Right kidney (tissue), 9 donors: ENCODE data around the gene TM2D1.
"Not testable (repeated sequence)": the region's sequence is repeated elsewhere in the genome, so short reads cannot be mapped to it uniquely, and the experiment has no call there.

Source experiments
- DNase-seq: peaks from one replicate; pipeline ENCODE4 v3.0.0-alpha.2; 2016
- long read RNA-seq, 8 donors: transcript quantifications; one replicate each; lab custom pipeline, GENCODE V29; 2026

Gene TM2D1
- long read RNA-seq, donor 1, transcript TM2D1-212 (7 exons, 969 nt) = major isoform, 24 of 29 reads
- long read RNA-seq, donor 1, partial matches to known transcripts = 0 of 29 reads
- long read RNA-seq, donor 1, other reads (novel, unspliced or antisense) = 0 of 29 reads
- long read RNA-seq, donor 2, transcript TM2D1-212 (7 exons, 969 nt) = major isoform, 11 of 18 reads
- long read RNA-seq, donor 2, partial matches to known transcripts = 0 of 18 reads
- long read RNA-seq, donor 2, other reads (novel, unspliced or antisense) = 5 of 18 reads
- long read RNA-seq, donor 3, transcript TM2D1-212 (7 exons, 969 nt) = major isoform, 6 of 8 reads
- long read RNA-seq, donor 3, partial matches to known transcripts = 0 of 8 reads
- long read RNA-seq, donor 3, other reads (novel, unspliced or antisense) = 0 of 8 reads
- long read RNA-seq, donor 4, transcript TM2D1-212 (7 exons, 969 nt) = major isoform, 13 of 25 reads
- long read RNA-seq, donor 4, partial matches to known transcripts = 9 of 25 reads
- long read RNA-seq, donor 4, other reads (novel, unspliced or antisense) = 0 of 25 reads
- long read RNA-seq, donor 5, transcript TM2D1-212 (7 exons, 969 nt) = major isoform, 23 of 25 reads
- long read RNA-seq, donor 5, partial matches to known transcripts = 0 of 25 reads
- long read RNA-seq, donor 5, other reads (novel, unspliced or antisense) = 0 of 25 reads
- long read RNA-seq, donor 6, transcript TM2D1-212 (7 exons, 969 nt) = major isoform, 17 of 25 reads
- long read RNA-seq, donor 6, partial matches to known transcripts = 6 of 25 reads
- long read RNA-seq, donor 6, other reads (novel, unspliced or antisense) = 0 of 25 reads
- long read RNA-seq, donor 7, transcript TM2D1-212 (7 exons, 969 nt) = major isoform, 29 of 44 reads
- long read RNA-seq, donor 7, partial matches to known transcripts = 5 of 44 reads
- long read RNA-seq, donor 7, other reads (novel, unspliced or antisense) = 6 of 44 reads
- long read RNA-seq, donor 8, transcript TM2D1-212 (7 exons, 969 nt) = major isoform, 18 of 22 reads
- long read RNA-seq, donor 8, partial matches to known transcripts = 0 of 22 reads
- long read RNA-seq, donor 8, other reads (novel, unspliced or antisense) = 0 of 22 reads

DNA sequence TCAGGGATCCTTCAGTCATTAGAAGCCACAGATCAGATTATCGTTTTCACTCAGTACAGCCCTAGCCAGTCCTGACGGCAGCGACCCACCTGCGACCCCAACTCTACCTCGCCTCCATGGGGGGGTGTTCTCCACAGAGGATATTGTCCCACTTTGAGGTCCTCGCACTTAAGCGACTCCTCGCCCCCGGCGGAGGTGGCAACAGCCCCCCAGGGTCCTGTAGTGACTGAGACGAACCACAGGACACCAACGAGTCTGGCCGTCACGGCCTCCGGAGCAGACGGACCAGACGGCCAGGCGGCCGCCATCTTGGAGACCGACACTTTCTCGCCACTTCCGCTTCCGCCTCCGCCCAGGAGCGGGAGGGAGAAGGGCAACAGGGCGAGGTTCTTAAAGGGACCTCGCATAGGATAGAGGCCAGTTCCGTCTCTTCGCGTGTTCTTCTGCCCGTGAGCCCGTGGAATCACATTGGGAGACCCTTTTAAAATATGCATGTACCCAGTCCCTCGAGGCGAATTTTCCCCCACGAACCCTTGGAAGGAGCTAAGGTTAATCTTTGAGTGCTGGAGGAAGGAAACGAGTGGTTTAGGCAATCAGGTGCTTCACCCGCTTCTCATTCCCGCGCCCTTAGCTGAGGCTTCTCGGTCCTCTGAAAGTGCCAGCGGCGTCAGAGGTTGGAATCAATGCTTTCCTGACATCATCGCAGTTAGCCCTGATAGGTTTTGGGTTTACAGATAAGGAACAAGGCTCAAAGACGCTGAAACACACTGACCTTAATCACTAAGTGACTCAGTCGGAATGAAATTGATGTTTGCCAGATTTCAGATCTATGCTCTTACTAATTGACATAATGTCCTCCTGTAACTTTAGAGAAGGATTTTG is at the start of gene TM2D1:
Gene TM2D1, minus strand, starts transcription at position 329 of the 882 bp plus-strand sequence. Its CDS starts 21 bp downstream, at position 308.
- DNase-seq = peak; percentile 84

DNA sequence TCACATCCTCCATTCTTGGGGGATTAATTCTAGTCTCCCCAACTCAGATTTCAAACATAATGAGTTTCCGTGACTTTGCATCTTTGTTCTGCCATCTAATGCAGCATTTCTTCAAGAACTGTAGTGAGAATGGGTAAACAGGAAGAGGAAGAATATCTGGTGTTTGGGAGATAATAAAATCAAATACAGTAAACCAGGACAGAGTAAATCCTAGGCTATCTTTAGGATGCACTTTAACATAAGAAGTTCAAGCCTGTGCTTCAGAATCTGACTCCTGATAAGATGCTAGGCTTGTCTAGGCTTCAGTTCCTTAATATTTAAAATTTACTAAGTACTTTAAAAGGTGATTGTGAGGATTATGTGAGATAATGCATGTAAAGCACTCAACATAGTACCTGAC is 45.2 kb upstream of the TM2D1 start:
- no peak for DNase-seq

DNA sequence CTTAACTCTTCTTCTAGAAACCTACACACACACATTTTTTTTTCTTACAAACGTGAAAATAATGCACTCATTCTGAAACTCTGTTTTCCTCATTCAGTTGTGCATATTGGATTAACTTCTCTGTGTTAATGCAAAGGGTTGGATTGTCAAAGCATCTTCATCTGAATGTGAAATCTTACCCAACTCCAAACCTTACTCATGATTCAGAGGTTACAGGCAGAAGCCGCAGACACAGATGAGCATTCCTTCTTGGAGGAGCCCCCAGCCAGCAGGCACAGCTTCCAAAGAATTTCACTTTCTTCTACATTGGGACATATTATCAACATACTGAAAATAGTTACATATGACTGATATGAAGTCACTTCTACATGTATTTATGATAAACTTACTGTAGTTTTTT is 33.0 kb upstream of the TM2D1 start:
- no peak for DNase-seq

DNA sequence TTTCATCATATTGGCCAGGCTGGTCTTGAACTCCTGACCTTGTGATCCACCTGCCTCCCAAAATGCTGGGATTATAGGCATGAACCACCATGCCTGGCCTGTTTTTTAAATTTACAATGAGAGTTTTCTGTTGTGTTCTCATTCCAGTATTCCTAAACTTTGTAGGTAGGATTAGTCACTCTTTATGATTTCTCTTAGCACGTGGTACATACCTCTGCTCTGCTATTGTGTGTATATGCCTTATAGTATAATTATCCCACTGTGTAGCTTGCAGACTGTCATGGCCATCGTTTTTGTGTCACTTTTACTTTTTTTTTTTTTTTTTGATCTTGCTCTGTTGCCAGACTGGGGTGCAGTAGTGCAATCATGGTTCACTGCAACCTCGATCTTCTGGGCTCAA is 31.8 kb upstream of the TM2D1 start:
- DNase-seq = no peak

DNA sequence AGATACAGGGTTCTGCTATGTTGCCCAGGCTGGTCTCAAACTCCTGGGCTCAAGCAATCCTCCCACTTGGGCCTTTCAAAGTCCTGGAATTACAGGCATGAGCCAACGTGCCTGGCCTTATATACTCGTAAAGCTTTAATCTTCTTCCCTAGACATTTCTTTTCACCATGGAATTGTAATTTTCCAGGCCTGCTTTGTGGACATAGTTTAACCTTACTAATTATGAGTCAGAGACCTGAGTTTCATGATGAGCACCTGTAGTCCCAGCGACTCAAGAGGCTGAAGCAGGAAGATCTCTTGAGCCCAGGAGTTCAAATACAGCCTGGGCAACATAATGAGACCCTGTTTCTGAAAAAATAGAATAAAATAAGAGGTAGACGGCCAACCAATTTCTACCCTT is 29.6 kb upstream of the TM2D1 start:
- no peak for DNase-seq

DNA sequence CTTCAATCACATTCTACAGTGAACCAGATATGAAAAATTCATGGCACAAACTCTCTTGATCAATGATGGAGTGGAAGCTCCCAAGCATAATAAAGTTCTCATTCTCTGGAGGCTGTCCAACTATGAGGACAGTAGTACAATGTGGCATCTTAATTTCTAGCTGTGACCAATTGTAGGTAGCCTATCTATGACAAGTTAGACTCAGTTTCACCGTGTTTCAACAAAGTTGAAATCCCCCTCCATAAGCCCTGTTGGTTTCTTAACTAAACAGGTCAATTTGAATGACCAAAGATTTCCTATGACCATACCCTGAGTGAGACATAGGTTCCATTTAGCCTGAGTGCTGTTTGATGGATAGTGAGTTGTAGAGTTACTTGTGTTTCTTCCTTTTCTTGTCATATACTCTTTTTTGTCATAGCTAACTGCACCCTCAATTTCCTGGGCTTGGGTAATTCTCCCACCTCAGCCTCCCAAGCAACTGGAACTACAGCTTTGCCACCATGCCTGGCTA is 29.1 kb upstream of the TM2D1 start:
- no peak for DNase-seq

DNA sequence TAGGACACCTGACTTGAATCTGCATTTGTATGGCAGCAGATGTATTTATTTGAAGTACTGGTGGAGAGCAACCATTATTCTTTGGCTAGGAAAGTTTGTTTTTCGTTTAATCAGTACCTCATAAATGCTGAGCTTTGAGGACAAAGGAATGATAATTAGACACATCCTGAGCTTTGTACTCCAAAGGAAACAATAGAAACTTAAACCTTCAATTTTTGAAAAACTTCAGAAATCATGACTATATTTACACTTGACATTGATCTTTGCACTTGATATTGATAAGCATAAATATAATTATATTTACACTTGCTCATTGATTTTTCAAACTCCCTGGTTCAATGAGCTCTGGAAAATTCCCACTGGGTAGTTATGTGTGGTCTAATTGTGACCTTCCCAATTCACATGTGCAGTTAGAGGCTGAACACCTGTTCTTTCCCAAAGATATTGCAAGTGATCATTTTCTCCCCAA is 28.0 kb upstream of the TM2D1 start:
- DNase-seq = no peak

DNA sequence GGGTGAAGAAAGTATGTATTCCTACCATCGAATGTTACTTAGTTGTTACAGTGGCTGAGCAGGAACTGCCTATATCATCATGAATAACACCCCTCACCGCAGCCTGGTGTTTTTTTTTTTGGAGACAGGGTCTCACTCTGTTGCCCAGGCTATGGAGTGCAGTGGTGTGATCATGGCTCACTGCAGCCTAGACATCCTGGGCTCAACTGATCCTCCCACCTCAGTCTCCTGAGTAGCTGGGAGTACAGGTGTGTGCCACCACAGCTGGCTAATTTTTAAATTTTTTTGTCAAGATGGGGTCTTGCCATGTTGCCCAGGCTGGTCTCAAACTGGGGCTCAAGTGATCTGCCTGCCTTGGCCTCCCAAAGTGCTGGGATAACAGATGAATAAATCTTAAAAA is 24.6 kb upstream of the TM2D1 start:
- DNase-seq = no peak

DNA sequence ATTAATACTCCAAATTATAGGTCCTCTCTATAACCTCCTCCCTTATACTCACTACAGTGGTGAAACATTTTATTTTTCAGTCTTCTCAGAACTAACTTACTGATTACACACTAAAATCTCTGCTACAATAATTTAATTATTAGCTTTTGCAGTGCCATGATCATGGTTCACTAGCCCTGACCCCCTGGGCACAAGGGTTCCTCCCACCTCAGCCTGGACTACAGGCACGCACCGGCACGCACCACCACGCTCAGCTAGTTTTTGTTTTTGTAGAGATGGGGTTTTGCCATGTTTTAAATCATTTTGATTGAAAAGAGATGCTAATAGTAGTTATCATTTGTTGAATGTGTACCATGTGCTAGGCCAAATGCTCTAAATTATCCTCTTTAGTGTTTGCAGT is 23.6 kb upstream of the TM2D1 start:
- no peak for DNase-seq

DNA sequence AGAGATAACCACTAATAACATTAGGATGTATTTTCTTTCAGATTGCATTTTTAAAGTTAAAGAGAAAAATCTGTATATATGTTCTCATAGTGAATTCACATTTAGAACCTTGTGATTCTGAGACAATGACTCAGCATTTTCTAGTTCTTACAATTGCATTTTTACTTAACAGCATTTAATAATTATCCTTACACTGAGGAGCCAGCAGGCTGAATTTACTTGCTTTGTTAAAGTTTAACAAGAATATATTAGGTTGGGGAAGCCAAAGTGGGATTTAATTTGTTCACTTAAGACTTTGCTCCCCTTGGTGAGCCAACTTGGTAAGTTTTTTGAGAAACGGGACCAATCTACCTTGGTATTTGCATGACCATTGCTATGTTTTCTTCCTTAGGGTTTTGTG is 21.9 kb upstream of the TM2D1 start:
- no peak for DNase-seq

DNA sequence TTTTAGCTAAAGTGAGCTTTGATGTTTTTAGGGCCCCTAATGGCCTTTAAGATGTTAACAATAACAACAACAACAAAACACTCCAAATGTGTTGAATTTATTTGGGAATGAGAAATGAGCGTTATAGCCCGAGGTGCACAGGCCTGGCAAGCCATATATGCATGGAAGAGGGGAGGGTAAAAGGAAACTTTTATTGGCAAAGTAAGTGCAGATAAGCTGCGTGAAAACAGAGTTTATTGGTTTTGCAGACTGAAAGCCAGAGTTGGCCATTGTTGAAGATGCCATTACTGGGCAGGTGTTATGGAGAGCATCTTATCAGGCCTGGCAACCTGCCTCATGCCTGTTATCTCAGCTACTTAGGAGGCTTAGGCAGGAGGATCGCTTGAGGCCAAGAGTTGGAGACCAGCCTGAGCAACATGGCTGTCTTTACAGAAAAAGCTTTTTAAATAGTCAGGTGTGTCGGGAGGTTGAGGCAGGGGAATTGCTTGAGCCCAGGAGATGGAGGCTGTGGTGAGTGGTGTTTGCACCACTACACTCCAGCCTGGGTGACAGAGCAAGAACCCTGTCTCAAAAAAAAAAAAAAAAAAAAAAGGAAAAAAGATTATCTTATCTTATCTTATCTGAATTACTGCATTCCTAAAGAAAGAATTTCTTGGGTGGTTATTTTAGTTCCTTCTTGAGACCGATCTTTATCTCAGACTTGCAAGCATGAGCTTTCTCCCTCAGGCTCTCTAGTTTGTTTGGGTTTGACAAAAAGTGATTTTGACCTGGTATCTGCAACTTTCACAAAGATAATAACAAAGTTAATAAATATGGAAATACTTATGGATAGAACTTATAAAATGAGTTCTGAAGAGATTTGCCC is 19.0 kb upstream of the TM2D1 start:
- no peak for DNase-seq

DNA sequence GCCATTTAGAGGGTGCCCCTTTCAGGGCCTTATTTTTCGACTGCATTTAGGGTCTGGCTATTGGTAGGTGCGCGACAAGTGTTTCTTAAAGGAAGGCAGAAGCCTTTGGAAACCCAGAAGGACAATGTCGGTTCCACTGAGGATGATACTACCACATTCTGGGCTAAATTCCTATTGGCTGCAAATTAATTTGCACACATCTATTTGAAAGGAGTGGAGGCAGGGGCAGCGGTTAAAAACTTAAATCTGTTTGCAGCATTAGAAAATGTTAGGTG is 18.4 kb upstream of the TM2D1 start:
- no peak for DNase-seq

DNA sequence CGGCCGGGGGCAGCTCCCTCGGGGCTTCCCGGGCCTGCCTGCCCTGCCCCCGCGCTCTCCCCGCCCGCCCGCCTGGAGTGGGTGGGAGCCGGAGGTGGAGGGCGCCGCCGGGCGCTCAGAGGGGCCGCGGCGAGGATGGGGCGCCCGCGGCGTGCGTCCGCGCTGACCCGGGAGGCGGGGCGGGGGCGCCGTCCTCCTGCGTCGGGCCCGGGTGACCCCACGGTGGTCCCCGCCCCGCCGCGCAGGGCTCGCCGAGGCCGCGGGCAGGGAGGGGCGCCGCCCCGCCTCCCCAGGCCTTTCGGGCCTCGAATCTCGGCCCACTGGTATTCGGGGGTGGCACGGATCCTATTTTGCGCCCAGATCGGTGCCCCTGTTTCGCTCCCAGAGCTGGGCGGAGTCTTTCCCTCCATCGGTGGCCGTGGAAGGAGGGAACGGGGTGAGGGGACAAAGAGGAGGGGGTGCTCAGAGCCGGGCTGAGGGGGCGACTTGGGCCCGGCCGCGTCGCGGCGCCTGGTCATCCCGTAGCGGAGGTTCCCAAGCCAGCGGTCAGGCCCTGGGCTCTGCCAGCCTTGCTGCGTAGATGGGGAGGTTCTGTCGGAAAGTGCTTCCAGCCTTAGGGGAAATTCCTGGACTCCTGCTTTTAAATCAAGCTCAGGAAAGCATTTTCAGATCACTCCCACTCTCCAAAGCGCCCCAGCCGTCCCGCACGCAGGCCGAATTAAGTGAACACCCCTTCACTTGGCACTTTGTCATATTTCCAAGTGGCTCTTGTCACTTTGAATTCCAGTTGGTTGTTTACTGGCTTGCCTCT is 17.9 kb upstream of the TM2D1 start:
- peak; percentile 88 for DNase-seq

DNA sequence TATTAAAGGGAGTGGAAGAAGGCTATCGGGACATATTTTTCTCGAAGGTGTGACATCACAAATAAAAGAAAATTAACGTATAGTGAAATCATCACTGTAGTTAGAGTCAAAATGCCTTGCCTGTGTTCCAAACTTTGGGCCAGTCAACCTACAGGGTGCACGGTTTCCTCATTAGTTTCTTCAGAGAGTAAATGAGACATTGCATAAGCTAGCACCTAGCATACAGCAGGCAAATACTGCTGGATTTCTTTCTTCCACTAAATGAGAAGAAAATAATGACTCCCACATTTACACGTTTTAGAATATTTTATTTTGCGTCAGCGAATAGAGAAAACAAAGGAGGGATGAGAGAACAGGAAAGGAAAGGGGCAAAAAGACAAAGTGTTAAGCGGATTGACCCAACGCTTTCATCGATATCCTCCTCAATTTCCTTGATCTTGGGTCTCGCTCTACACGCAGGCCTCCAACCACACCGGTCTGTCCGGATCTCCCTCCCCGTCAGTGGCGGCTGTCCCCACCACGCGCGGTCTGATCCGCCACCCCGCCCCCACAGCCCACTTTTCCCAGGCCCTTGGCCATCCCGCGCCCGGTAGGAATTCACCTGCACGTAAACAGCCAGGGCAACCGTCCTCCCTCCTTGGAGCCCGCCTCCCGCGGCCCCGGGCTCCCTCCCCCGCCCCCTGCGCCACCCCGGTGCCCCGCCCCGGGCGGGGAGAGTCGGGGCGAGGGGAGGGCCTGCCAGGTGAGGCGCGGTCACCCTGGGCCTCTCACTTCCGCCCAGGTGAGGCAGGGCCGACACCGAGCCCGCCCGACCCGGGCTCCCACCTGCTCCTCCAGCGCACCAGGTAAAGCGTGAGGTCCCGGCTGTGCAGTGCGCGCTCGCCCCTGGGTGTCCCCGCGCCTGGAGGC is 17.0 kb upstream of the TM2D1 start, which contains the start of gene PATJ:
Gene PATJ, plus strand, starts transcription at position 770 of the 909 bp plus-strand sequence. CDS start 20,413 bp downstream, outside the sequence.
- peak; percentile 80 for DNase-seq

DNA sequence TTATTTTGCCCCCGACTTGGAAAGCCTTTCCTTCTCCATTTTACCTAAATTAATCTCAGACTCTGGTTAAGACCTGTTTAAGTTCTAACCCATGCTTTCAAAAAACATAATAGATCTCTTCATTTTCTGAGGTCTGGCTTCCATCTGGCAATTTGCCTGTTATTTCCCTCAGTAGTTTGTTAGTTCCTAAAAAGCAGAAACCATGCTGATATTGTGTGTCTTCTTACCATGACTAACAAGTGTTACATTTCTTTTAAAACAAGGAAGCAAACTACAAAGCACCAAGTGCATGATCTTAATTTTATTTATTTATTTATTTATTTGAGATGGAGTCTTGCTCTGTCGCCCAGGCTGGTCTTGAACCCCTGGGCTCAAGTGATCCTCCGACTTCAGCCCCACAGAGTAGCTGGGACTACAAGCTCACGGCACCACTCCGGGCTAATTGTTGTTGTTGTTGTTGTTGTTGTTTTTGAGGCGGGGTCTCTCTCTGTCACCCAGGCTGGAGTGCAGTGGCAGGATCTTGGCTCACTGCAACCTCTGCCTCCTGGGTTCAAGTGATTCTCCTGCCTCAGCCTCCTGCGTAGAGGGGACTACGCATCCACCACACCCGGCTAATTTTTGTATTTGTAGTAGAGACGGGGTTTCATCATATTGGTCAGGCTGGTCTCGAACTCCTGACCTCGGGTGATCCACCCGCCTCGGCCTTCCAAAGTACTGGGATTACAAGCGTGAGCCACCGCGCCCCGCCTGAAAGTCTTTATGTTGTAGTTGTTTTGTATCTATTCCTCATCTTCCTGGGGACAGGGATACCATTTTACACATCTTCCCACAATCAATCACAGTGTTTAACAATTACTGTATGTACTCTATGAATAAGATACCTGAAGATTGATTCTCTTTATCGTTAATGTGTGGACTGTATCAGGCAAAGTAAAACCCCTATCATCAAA is 16.1 kb upstream of the TM2D1 start:
- no peak for DNase-seq

DNA sequence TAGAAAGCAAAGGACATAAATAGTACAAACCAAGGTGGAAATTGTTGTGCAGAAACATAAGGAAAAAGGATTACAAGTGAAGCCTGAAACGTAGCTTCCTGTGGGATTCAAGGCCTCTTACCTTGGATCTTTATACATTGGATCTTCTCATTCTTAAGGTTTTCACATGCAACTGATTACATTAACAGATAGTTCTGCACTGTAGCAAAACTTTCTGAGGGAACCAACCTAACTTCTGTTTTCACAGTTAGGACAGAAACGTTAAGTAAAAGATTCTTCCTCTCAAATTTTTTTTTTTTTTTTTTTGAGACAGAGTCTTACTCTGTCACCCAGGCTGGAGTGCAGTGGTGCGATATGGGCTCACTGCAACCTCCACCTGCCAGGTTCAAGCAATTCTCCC is 7.8 kb upstream of the TM2D1 start:
- no peak for DNase-seq

DNA sequence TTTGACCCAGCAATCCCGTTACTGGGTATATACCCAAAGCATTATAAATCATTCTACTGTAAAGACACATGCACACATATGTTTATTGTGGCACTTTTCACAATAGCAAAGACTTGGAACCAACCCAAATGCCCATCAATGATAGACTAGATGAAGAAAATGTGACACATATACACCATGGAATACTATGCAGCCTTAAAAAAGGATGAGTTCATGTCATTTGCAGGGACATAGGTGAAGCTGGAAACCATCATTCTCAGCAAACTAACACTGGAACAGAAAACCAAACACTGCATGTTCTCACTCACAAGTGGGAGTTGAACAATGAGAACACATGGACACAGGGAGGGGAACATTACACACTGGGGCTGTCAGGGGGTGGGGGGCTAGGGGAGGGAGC is 5.7 kb upstream of the TM2D1 start:
- DNase-seq = not testable (repeated sequence)

DNA sequence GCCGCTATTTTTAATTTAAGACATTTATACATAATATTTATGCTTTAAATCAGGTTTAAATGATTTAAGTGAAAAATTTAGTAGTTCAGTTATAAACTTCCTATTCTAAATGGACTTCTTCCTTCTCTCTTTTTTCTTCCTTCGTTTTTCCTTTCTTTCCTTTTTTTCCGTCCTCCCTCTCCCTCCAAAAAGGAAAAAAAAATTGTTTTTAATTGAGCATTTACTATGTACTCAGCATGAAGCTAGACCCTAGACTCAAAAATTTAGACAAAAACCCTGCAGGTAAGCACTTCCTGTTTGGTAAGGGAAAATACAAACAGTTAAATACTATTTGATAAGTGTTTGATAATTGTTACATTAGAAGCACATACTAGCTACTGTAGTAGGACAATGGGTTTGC is 2.6 kb upstream of the TM2D1 start:
- DNase-seq = no peak
